ENCODE data around the gene RALY.

The RALY gene

DNA sequence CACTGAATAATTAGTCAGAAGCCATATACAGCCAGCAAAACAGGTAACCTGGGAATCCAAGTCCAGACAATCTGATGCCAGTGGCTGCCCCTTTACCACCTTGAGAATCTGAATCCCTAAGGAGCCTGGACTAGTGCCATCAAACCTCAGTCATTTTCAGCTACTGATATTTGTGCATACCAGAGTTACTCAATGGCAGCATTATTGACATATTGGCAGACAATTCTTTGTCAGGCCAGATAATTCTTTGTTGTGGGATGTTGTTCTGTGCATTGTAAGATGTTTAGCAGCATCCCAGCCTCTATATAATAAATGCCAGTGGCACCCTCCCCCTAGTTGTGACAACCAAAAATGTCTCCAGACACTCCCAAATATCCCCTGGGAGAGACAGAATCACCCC, 121.5 kb downstream of the RALY start:
- DNase-seq (ENCODE audit: low read depth): no peak
- H3K4me3 ChIP-seq (ENCODE audit: low read length): no peak overlapping the region
- TF ChIP-seq, protein P1, sequence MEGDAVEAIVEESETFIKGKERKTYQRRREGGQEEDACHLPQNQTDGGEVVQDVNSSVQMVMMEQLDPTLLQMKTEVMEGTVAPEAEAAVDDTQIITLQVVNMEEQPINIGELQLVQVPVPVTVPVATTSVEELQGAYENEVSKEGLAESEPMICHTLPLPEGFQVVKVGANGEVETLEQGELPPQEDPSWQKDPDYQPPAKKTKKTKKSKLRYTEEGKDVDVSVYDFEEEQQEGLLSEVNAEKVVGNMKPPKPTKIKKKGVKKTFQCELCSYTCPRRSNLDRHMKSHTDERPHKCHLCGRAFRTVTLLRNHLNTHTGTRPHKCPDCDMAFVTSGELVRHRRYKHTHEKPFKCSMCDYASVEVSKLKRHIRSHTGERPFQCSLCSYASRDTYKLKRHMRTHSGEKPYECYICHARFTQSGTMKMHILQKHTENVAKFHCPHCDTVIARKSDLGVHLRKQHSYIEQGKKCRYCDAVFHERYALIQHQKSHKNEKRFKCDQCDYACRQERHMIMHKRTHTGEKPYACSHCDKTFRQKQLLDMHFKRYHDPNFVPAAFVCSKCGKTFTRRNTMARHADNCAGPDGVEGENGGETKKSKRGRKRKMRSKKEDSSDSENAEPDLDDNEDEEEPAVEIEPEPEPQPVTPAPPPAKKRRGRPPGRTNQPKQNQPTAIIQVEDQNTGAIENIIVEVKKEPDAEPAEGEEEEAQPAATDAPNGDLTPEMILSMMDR (IDR thresholded peaks at IDR 0.05; ENCODE audit: insufficient read depth, low read depth, low read length, missing control alignments): no peak

GRCh38 chr20:34120213-34120612, 126.5 kb downstream of the RALY start:
- DNase-seq (ENCODE audit: low read depth): no peak
- no peak overlapping the region for H3K4me3 ChIP-seq (ENCODE audit: low read length)
- TF ChIP-seq, protein P1 (IDR thresholded peaks at IDR 0.05; ENCODE audit: insufficient read depth, low read depth, low read length, missing control alignments): no peak

DNA sequence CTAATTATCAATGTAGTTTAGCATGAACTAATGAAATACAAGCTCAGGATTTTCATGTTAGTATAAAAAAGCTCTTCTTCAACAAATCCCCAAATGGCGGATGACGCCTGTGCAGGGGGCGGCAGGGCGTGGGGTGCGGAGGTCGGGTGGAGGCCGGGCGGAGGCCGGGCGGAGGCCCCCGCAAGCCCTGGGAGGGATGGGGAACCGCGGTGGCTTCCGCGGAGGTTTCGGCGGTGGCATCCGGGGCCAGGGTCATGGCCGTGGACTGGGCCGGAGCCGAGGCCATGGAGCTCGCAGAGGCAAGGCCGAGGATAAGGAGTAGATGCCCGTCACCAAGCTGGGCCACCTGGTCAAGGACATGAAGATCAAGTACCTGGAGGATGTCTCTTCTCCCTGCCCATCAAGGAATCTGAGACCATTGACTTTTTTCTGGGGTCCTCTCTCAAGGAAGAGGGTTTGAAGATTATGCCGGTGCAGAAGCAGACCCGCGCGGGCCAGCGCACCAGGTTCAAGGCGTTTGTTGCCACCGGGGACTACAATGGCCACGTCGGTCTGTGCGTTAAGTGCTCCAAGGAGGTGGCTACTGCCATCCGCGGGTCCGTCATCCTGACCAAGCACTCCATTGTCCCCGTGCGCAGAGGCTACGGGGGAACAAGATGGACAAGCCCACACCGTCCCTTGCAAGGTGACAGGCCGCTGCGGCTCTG, 128.7 kb downstream of the RALY start:
- TF ChIP-seq, protein P1 (IDR thresholded peaks at IDR 0.05; ENCODE audit: insufficient read depth, low read depth, low read length, missing control alignments): no peak
- no peak for DNase-seq (ENCODE audit: low read depth)

GRCh38 chr20:34123309-34123708, 129.6 kb downstream of the RALY start:
- TF ChIP-seq, protein P1 (IDR thresholded peaks at IDR 0.05; ENCODE audit: insufficient read depth, low read depth, low read length, missing control alignments): no peak
- no peak overlapping the region for H3K4me3 ChIP-seq (ENCODE audit: low read length)
- no peak for DNase-seq (ENCODE audit: low read depth)

More for the DNA sequence above, 128.7 kb downstream of the RALY start:
- H3K4me3 ChIP-seq (ENCODE audit: low read length): no peak overlapping the region

DNA sequence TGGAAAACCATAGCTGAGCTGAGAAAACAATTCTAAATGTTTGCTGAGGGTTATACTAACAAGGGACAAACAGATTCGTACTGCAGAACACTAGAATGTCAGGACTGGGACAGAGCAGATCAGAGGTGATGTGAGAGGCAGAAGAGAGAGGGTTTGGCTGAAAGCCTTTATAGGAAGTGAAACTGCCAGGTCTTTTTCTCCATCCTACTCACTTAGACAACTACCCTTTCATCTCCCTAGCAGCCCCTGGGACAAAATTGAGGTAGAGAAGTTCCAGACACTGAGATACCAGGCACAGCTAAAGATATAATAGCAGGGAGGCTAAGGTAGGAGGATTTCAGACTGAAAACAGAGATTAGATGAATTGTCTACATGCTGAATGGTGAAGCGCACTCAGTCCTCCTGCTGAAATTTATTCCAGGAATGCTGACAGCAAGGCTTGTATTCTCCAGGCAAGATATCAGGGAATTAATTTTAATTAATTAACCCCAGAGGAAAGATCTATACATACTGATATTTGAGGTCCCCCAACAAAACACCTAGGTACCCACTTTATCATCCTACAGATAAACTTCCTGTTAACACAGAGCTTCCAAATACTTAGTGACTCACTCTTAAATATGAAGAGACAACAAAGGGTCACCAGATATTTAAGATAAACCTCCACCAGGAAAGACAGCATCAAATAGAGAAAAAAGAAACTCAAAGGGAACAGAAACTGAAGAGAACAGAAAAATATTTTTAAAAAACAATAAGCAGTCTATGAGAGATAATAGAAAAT, 130.9 kb downstream of the RALY start:
- H3K4me3 ChIP-seq (ENCODE audit: low read length): no peak overlapping the region
- DNase-seq (ENCODE audit: low read depth): no peak
- TF ChIP-seq, protein P1 (IDR thresholded peaks at IDR 0.05; ENCODE audit: insufficient read depth, low read depth, low read length, missing control alignments): no peak

- TF ChIP-seq, protein P1 (IDR thresholded peaks at IDR 0.05; ENCODE audit: insufficient read depth, low read depth, low read length, missing control alignments): no peak
- DNase-seq (ENCODE audit: low read depth): no peak
- H3K4me3 ChIP-seq (ENCODE audit: low read length): no peak overlapping the region
These were observed 134.1 kb downstream of the RALY start for GRCh38 chr20:34127792-34128191.
